Mammary epithelial cell (primary cell): ENCODE data around the gene AGR3.

ENCODE experiments used
- EZH2 ChIP-seq: IDR thresholded peaks from 2 replicates; pipeline ENCODE4 v1.6.1; 2012; ENCODE audit warnings: low read length, inconsistent platforms, borderline replicate concordance
- TF ChIP-seq, protein P1 (sequence below), 2 donors: IDR thresholded peaks in 1 of 2; conservative IDR thresholded peaks in 1 of 2; 2 replicates each; pipeline ENCODE4 v1.5.1; 2011 to 2012; ENCODE audit warnings: inconsistent platforms in 2 of 2, low read length in 2 of 2, mild to moderate bottlenecking in 2 of 2, control low read depth in 1 of 2, low read depth in 1 of 2; ENCODE audit not compliant: insufficient read depth in 1 of 2; ENCODE audit errors: extremely low read depth in 1 of 2

DNA sequence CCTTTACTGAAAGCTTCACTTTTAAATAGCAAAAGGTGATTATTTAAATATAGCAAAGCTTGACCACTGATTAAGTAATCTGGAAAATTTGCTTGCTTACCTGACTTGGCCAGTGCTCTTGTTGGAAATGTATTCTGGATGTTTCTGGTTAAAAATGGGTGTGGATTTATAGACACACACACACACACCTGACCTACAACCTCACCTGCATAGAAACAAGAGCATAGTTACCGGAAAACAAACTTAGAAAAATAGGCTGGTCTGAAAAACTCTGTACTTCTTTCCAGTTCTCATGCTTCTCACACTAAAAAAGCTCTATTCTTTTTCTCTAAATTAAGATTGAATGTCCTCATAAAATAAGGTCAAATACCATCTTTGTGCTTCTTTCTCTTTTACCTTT, at the start of gene AGR3:
- TF ChIP-seq, protein P1, sequence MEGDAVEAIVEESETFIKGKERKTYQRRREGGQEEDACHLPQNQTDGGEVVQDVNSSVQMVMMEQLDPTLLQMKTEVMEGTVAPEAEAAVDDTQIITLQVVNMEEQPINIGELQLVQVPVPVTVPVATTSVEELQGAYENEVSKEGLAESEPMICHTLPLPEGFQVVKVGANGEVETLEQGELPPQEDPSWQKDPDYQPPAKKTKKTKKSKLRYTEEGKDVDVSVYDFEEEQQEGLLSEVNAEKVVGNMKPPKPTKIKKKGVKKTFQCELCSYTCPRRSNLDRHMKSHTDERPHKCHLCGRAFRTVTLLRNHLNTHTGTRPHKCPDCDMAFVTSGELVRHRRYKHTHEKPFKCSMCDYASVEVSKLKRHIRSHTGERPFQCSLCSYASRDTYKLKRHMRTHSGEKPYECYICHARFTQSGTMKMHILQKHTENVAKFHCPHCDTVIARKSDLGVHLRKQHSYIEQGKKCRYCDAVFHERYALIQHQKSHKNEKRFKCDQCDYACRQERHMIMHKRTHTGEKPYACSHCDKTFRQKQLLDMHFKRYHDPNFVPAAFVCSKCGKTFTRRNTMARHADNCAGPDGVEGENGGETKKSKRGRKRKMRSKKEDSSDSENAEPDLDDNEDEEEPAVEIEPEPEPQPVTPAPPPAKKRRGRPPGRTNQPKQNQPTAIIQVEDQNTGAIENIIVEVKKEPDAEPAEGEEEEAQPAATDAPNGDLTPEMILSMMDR (conservative IDR thresholded peaks at IDR 0.05 in 1 of 2, IDR thresholded peaks at IDR 0.05 in 1 of 2; ENCODE audit: extremely low read depth in 1 of 2, insufficient read depth in 1 of 2, low read depth in 1 of 2, low read length in 2 of 2) = no peak
- no peak for TF ChIP-seq EZH2
